ENCODE data around the gene TSSC4.

TSSC4 gene

GRCh38 chr11:2402106-2402505 is 1.6 kb downstream of the TSSC4 start:
- no peak for DNase-seq

- no peak for DNase-seq
These were observed 2.5 kb downstream of the TSSC4 start for GRCh38 chr11:2402890-2403645.

DNA sequence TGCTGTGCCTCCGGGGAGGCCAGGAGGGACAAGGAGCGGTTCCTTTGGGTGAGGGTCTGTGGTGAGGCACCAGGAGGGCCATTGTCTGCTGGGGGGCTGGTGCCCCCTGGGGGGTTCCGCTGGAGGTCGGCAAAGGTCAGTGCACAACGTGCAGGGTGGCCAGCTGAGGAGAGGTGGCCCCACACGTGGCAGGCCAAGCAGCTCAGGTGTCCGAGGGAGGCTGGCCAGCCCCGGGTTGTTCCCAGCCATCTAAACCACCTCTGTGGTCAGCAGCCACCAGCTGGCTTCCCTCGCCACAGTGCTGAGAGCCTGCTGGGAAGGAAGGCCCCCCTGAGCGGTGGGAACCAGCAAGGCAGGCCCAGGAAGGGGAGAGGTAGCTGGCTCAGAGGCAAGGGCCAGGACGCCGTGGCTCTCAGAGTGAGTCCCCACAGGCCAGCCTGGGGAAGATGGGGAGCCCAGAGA is 4.2 kb downstream of the TSSC4 start:
- no peak for DNase-seq

GRCh38 chr11:2406451-2406850 is 5.9 kb downstream of the TSSC4 start:
- DNase-seq: no peak

GRCh38 chr11:2406878-2407410 is 6.4 kb downstream of the TSSC4 start:
- DNase-seq: no peak

GRCh38 chr11:2408671-2409070 is 8.1 kb downstream of the TSSC4 start:
- DNase-seq: no peak

DNA sequence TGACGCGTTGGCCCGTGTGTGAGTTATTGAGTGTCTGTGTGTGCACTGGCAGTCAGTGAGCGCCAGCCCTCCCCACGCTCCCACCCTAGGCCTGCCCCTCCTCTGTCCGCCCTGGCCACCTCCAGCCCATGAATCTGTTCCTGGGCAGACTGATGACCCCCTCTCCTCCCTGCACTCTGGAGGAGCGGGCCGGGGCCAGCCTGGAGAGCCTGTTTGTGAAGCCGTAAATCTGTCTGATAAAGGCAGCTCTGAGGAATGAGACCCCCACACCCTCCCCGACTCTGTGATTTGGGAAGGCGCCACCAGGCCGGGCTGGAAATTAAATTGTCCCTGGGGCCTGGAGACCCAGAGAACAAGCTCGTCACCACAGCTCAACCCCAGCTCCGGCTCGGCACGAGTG is 8.6 kb downstream of the TSSC4 start:
- no peak for DNase-seq

DNA sequence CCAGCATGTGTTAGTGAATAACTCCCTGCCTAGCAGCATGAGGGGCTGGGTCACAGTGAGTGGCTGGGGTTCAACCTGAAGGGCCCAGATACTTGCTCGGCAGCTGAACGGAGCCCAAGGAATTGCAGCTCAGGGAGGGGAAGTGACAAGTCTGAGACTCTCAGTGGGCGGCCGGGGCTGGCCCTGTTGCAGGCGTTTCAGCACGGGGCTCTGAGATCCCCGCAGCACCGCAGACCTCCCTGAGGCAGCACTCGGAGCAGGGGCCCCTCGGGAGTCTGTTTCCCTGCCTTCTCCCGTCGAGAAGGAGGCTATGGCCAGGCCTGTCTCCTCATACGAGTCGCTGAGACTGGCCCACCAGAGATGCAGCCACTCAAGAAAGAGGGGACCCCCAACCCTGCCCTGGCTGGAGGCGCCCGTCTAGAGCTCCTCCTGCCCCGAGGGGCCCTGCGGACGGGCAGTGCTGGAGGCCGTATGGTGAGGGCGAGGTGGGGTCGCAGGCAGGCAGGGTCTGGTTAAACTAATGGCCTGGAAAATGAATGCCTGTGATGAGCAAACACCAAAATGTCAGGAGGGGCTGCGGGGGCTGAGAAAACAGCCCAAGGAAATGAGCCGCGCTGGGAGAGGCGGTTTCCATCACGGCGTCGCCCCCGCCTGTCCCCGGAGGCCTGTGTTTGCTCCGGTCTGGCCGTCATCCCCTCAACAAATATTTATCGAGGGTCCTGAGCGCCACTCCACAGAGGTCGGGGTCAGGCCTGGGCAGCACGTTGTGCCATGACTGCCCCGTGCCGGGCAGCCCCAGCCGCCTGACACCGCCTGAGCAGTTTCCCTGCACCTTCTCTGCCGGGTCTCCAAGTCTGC is 9.3 kb downstream of the TSSC4 start:
- DNase-seq: no peak

DNA sequence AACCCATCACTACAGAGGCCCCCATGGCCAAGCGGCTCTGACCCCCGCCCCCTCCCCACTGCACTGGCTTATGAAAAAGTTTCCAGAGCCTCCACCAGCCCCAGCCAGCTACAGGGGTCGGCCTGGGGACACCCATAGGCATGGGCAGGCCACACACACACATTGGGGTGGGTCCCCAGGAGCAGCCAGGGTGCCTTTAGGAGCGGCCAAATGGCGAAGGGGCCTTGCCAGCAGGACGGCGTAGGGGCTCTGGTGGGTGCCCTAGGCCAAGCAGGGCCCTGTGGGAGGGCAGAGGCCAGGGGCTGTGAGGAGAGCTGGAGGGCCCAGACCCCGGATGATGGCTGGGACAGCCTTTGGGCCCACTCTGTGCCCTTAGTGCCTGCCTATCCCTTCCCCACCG is 10.1 kb downstream of the TSSC4 start:
- DNase-seq: no peak

- DNase-seq: no peak
These were observed 11.1 kb downstream of the TSSC4 start for GRCh38 chr11:2411446-2412305.

DNA sequence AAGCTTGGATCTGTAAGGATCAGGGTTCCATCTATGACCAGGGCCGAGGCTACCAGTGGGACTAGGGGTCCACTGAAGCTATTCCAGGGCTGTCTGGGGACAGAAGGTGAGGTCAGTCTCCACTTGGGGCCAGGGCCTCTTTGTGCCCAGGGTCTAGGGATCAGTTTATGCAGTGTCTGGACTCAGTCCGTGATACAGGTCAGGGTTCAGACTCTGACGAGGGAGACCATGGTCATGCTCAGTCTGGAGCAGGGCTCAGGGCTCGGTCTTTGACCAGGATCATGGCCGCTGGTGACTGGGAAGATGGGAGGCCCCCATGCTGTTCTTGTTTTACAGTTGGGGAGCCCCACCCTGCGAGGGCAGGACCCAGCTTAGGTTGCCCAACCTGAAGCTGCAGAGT is 11.8 kb downstream of the TSSC4 start:
- no peak for DNase-seq

- DNase-seq: no peak
These were observed 13.4 kb downstream of the TSSC4 start for GRCh38 chr11:2413742-2414579.

GRCh38 chr11:2414616-2415015 is 14.1 kb downstream of the TSSC4 start:
- DNase-seq: no peak

GRCh38 chr11:2415171-2415570 is 14.6 kb downstream of the TSSC4 start:
- DNase-seq: no peak

DNA sequence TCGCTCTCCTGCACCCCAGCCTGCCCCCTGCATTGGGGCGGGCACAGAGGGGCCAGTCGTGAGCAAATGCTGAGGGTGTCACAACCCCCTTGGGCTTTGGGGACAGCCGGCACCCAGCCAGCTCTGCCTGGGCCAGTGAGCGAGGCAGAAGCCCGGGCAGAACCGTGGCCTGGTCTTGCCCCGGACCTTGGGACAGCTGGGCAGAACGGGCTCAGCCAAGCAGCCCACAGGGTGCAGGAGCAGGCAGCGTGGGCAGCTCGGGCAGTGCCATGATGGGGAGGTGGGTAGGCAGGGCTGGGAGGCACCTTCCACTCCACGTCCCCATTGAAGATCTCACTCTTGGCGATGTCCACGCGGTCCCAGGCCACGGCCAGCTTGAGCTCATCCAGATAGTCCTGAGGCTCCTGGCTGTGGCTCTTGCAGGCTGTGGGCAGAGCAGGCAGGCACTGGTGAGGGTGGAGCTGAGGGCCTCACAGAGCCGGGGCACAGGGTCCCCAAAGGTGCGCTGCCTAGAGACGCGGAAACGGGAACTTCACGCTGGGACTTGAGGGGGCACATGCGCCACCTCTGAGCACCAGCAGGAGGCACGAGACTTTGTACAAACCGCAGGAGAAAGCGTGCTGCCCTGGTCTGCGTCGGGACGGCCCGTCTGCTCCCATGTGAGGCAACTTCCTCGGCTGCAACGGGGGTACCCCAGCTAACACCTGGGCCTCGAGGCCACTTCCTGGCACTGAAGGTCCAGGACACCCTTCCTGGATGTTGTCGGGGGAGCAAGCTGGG is 15.2 kb downstream of the TSSC4 start:
- DNase-seq: no peak

DNA sequence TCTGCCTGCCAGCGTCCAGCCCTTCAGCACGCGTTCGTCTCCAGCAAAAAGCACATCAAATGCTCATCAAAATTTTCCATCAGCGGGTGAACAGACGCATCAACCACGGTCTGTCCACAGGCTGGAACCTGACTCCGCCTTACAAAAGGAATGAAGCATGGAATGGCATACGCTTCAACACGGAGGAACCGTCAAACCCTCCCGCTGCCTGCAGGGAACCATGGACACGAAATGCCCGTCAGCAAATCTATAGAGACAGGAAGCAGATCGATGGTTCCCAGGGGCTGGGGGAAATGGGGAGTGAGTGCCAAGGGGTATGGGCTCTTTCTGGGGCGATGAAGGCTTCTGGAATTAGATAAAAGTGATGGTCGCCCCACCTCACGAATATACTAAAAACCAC is 16.2 kb downstream of the TSSC4 start:
- DNase-seq: no peak

DNA sequence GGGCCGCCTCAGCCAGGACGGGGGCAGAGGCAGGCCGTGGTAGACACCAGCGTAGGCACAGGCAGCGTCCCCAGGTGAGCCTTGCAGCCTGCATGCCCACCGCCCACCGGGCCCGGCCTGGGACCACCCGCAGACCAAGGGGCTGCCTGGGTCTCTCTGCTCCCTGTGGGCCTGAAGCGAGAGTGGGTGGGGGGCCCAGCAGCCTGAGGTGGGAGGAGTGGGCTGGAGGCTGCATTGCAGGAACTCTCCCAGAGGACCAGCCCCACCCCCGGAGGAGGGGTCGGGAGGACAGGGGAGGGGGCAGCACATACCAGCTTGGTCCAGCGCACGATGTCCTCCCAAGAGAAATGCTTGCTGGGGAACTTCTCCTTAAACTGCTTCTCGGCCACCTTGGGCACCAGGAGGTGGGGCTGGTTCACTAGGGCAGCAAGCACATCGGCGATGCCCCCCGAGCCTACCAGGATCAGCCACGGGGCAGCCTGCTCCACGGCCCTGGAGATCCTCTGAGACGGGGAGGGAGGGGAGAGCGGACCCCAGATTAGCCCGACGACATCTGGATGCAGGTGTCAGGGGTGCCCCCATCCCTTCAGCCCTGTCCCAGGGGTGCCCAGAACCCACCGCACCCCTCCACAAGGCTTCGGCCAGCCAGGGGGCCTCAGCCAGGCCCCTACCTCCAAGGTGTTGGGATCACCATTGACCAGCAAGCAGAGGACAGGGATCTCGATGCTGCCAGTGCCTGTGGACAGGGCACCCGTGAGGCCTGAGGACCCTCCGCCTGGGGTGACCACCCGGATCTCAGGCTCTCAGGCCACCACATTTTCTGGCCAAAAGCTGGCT is 17.5 kb downstream of the TSSC4 start:
- DNase-seq: no peak

DNA sequence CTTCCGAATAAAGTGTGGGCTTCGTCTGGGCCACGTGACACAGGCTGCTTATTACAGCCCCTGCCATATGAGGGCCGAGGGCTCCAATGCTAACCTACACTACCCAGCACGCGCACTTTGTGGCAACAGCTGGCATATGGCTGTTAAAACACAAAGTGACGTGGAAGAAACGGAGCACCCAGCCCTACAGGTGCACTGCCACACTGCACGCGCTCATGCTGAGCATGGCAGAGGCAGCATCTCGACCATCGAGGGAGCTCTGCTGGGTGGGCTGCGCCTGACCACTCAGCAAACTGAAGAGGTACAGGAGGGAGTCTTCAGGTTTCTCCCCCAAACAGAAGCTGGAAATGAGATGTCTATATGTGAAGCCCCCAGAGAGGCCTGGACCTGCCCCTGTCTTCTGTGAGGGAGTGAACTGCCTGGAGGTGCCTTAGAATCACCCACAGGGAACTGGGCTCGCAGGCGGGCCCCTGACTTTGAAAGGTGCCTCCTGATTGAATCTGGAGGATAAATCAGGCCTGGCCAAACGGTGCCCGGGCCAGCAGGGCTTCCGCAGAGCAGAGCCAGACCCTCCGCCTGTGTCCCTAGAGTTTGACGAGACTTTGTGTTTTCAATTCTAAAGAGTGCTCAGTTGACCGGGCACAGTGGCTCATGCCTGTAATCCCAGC is 18.3 kb downstream of the TSSC4 start:
- no peak for DNase-seq

DNA sequence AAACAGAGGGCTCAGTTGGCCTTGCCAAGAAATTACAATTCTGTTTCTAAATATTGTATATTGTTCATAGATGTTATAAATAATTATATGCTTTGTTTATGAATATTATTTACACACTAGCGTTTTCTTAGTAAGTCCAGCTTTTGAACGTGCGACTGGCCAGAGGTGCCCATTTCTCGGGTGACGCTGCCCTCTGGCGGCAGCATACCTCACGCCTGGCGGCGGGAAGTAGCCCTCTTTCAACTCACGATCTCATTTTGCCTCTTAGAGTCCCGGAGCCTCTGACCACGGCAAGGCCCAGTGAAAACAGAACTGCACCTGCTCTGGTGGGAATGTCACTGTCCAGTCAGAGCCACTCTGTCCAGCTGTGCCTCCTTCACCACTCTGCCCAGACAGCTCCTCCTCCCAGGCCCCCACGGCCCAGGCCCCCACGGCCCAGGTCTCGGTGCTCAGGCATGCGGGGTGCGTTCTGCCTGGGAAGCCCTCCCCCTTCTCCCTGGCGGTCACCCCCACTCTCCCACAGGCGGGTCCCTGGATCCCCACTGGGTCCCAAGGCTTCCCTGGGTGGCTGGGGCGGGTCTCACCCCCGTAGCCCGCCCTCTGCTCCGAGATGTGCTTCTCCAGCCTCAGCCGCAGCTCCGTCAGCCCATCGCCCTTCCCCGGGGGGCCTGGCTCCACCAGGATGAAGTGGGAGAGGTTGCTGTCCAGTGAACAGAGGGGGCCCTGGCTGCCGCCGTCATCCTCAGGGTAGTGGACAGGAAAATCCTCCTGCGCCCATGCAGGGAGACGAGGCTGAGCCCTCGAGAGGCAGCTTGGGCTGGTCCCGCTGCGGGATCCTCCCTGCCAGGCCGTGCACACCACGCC is 19.3 kb downstream of the TSSC4 start:
- peak; percentile 68 to 69 for DNase-seq

Measured in CD4-positive, alpha-beta T cell treated with Interleukin-4 for 1 hour (primary cell).